Keratinocyte (primary cell): ENCODE results near the gene IRAK3.

ENCODE experiments used
- EZH2 ChIP-seq: IDR thresholded peaks from one replicate; pipeline ENCODE4 v1.6.1; 2012; ENCODE audit warnings: inconsistent platforms, mild to moderate bottlenecking, low read length, moderate library complexity
- TF ChIP-seq, protein P1 (sequence below), 3 experiments: IDR thresholded peaks in 1 of 3; conservative IDR thresholded peaks in 1 of 3; optimal IDR thresholded peaks in 1 of 3; 2 replicates in 2 of 3; 3 replicates in 1 of 3; pipeline versions ENCODE3 to v1.5.1; 2011; ENCODE audit warnings: low read length in 3 of 3, mild to moderate bottlenecking in 3 of 3, moderate library complexity in 2 of 3, control low read depth in 1 of 3, inconsistent platforms in 1 of 3; ENCODE audit not compliant: insufficient read depth in 2 of 3; ENCODE audit errors: extremely low read depth in 1 of 3

- TF ChIP-seq, protein P1, sequence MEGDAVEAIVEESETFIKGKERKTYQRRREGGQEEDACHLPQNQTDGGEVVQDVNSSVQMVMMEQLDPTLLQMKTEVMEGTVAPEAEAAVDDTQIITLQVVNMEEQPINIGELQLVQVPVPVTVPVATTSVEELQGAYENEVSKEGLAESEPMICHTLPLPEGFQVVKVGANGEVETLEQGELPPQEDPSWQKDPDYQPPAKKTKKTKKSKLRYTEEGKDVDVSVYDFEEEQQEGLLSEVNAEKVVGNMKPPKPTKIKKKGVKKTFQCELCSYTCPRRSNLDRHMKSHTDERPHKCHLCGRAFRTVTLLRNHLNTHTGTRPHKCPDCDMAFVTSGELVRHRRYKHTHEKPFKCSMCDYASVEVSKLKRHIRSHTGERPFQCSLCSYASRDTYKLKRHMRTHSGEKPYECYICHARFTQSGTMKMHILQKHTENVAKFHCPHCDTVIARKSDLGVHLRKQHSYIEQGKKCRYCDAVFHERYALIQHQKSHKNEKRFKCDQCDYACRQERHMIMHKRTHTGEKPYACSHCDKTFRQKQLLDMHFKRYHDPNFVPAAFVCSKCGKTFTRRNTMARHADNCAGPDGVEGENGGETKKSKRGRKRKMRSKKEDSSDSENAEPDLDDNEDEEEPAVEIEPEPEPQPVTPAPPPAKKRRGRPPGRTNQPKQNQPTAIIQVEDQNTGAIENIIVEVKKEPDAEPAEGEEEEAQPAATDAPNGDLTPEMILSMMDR (optimal IDR thresholded peaks at IDR 0.05 in 1 of 3, IDR thresholded peaks at IDR 0.05 in 1 of 3, conservative IDR thresholded peaks at IDR 0.05 in 1 of 3; ENCODE audit: extremely low read depth in 1 of 3, insufficient read depth in 2 of 3, low read length in 3 of 3) = no peak
- TF ChIP-seq EZH2 = no peak
Observed at GRCh38 chr12:66296176-66296683, 107.2 kb downstream of the IRAK3 start.
